OCI-LY7 (cell line): ENCODE data around the gene OR4D9. TPM values are rescaled to one million over a fixed set of nuclear protein-coding genes. Genes with fewer than 3 reads are reported as not detected.

Source experiments
- BruUV-seq: library from RNA; stranded (reverse); fragments of 400-500 nt; replicated peaks from 2 replicates; lab custom pipeline; 2021; lab: Mats Ljungman, UMichigan
- CTCF ChIA-PET: fragments of 300-600 bp; sonication (Branson Sonifier 250); formaldehyde crosslinking; loops from one replicate; lab custom pipeline; 2022; ENCODE audit warnings: antibody characterized with exemption; ENCODE audit not compliant: unreplicated experiment; lab: Charles Lee
- POLR2A ChIA-PET: fragments of 300-600 bp; sonication (Branson Sonifier 250); formaldehyde crosslinking; loops from one replicate; lab custom pipeline; 2022; ENCODE audit warnings: antibody characterized with exemption; lab: Charles Lee
- DNase-seq: peaks from one replicate; pipeline ENCODE4 v3.0.0-alpha.2; 2015; ENCODE audit warnings: low spot score
- H2AFZ ChIP-seq: fragments of 200-600 bp; sonication (generic), shearing (Covaris generic); 2 replicates; pipeline ENCODE4 v1.6.1; 2014; ENCODE audit warnings: mild to moderate bottlenecking, antibody characterized with exemption, low read length, moderate library complexity
- H3K27ac ChIP-seq: fragments of 200-600 bp; sonication (generic); 2 replicates; pipeline ENCODE4 v1.5.1; 2014; ENCODE audit warnings: mixed run types, low read depth, mild to moderate bottlenecking, moderate library complexity, low read length, inconsistent platforms; ENCODE audit not compliant: poor library complexity, severe bottlenecking
- H3K36me3 ChIP-seq: fragments of 200-600 bp; sonication (generic); 2 replicates; pipeline ENCODE4 v1.6.1; 2014; ENCODE audit warnings: mild to moderate bottlenecking, antibody characterized with exemption, low read length, moderate library complexity, mixed read lengths; ENCODE audit not compliant: insufficient read depth
- H3K4me1 ChIP-seq: fragments of 200-600 bp; sonication (generic); 2 replicates; pipeline ENCODE4 v1.5.1; 2014; ENCODE audit warnings: mild to moderate bottlenecking, low read length; ENCODE audit not compliant: insufficient read depth, poor library complexity, severe bottlenecking
- H3K4me2 ChIP-seq: fragments of 200-600 bp; sonication (generic); 2 replicates; pipeline ENCODE4 v1.6.1; 2014; ENCODE audit warnings: mild to moderate bottlenecking, low read length
- H3K4me3 ChIP-seq: fragments of 200-600 bp; sonication (generic); 2 replicates; pipeline ENCODE4 v1.5.1; 2014; ENCODE audit warnings: mild to moderate bottlenecking, low read depth, low read length; ENCODE audit not compliant: poor library complexity, severe bottlenecking
- H3K79me2 ChIP-seq: fragments of 200-600 bp; sonication (generic); 2 replicates; pipeline ENCODE4 v1.6.1; 2016; ENCODE audit warnings: low read depth, mild to moderate bottlenecking, low read length, moderate library complexity, mixed read lengths; ENCODE audit not compliant: insufficient read depth
- H3K9me2 ChIP-seq: fragments of 200-600 bp; sonication (generic); 2 replicates; pipeline ENCODE4 v1.6.1; 2016; ENCODE audit warnings: mild to moderate bottlenecking, low read length, mixed read lengths; ENCODE audit not compliant: insufficient read depth
- H3K9me3 ChIP-seq: fragments of 200-600 bp; sonication (generic); 2 replicates; pipeline ENCODE4 v1.6.1; 2014; ENCODE audit warnings: mild to moderate bottlenecking, mixed run types, low read length, mixed read lengths
- H4K20me1 ChIP-seq: fragments of 200-600 bp; sonication (generic); 2 replicates; pipeline ENCODE4 v1.6.1; 2014; ENCODE audit warnings: mild to moderate bottlenecking, antibody characterized with exemption, low read length, moderate library complexity, mixed read lengths; ENCODE audit not compliant: insufficient read depth
- CTCF ChIP-seq: fragments of 200-600 bp; sonication (generic); conservative IDR thresholded peaks from 2 replicates; pipeline ENCODE4 v1.5.1; 2014; ENCODE audit warnings: mild to moderate bottlenecking, antibody characterized with exemption, low read length, moderate library complexity, mixed read lengths
- EZH2phosphoT487 ChIP-seq: fragments of 200-600 bp; sonication (generic); IDR thresholded peaks from 2 replicates; pipeline ENCODE4 v1.6.1; 2018; ENCODE audit warnings: low read depth, borderline replicate concordance, mild to moderate bottlenecking, mixed run types, antibody characterized with exemption, low read length, moderate library complexity, mixed read lengths
- intact Hi-C: fragments of 100-400 bp; cut with micrococcal nuclease; formaldehyde crosslinking; loops from one replicate; pipeline ENCODE4 v1.10.0; 2022; ENCODE audit not compliant: unreplicated experiment
- total RNA-seq, 2 experiments: library from RNA; depleted of rRNA in 1 of 2; stranded (reverse); fragments of >200 nt in 1 of 2; shearing (Covaris generic) in 1 of 2; gene quantifications; 2 replicates each; pipeline ENCODE4 v1.2.3, GENCODE V29; 2014 to 2022

Gene OR4D9
- total RNA-seq, 2 experiments from 2014 or later: not detected

- Histone ChIP-seq H4K20me1 (no peaks in the 10 kb centered on the region), H3K9me3 (no peaks in the 10 kb centered on the region), H3K27ac (no peak overlapping the region), H3K4me3 (peak overlapping the region; percentile 36), H3K79me2 (no peaks in the 10 kb centered on the region), H3K36me3 (no peaks in the 10 kb centered on the region), H3K4me1 (peaks cover 41% of the 10 kb centered on the region), H3K4me2 (peak overlapping the region; percentile 73), H2AFZ (no peak overlapping the region), H3K9me2 (no peaks in the 10 kb centered on the region)
- BruUV-seq: no TSS peak
- DNase-seq: peak; percentile 52
- CTCF ChIA-PET: no interaction called here
- no peak for TF ChIP-seq EZH2phosphoT487
- no peak for TF ChIP-seq CTCF
- intact Hi-C loops: no loop called here
- POLR2A ChIA-PET: interaction anchor here (1.1 to 1.3 kb wide), 2 partner anchors 10 to 112 kb away, joined by 3 to 5 read pairs; partner anchors contain the start of gene PATL1
Measured at GRCh38 chr11:59556115-59556916, 45.0 kb downstream of the OR4D9 start.

- no peak for DNase-seq
- Histone ChIP-seq H3K4me3 (peak overlapping the region; percentile 65), H2AFZ (no peak overlapping the region), H3K4me1 (peaks cover 38% of the 10 kb centered on the region), H4K20me1 (no peaks in the 10 kb centered on the region), H3K27ac (no peak overlapping the region), H3K36me3 (no peaks in the 10 kb centered on the region), H3K4me2 (peak overlapping the region; percentile 73), H3K79me2 (no peaks in the 10 kb centered on the region), H3K9me3 (no peaks in the 10 kb centered on the region), H3K9me2 (no peaks in the 10 kb centered on the region)
- intact Hi-C loops: no loop called here
- TF ChIP-seq EZH2phosphoT487 (no peak), CTCF (no peak)
- ChIA-PET CTCF (no interaction called here), POLR2A (interaction anchor here (1.0 to 1.3 kb wide), 3 partner anchors 9 to 112 kb away, joined by 3 to 5 read pairs (median 3); partner anchors contain the start of gene PATL1)
- BruUV-seq: no TSS peak
Measured at GRCh38 chr11:59556917-59557348, 45.6 kb downstream of the OR4D9 start.

- TF ChIP-seq CTCF (no peak), EZH2phosphoT487 (no peak)
- Histone ChIP-seq H3K36me3 (no peaks in the 10 kb centered on the region), H3K27ac (no peak overlapping the region), H3K9me3 (no peaks in the 10 kb centered on the region), H3K4me3 (peak overlapping the region; percentile 65), H4K20me1 (no peaks in the 10 kb centered on the region), H2AFZ (peak overlapping the region; percentile 84), H3K4me2 (peak overlapping the region; percentile 73), H3K79me2 (no peaks in the 10 kb centered on the region), H3K4me1 (peaks cover 35% of the 10 kb centered on the region), H3K9me2 (no peaks in the 10 kb centered on the region)
- CTCF ChIA-PET: no interaction called here
- POLR2A ChIA-PET: interaction anchor here (0.5 to 1.5 kb wide), 5 partner anchors 9 to 111 kb away, joined by 3 to 8 read pairs (median 4); partner anchors contain the start of gene PATL1
- no peak for DNase-seq
- no TSS peak for BruUV-seq
- intact Hi-C loops: no loop called here
Measured at GRCh38 chr11:59558270-59558643, 46.9 kb downstream of the OR4D9 start.
